Right lobe of liver (tissue), 6 donors: ENCODE results near the gene COMMD10. TPM values are rescaled to one million over a fixed set of nuclear protein-coding genes. Genes with fewer than 3 reads are reported as not detected.

Source experiments
- ATAC-seq, 4 donors: fragments of 200-7000 bp; cut with Tn5 transposase; one replicate each; pipeline ENCODE4 v1.9.1; 2020; ENCODE audit warnings: mild to moderate bottlenecking in 4 of 4, moderate library complexity in 4 of 4
- DNase-seq, 3 donors: peaks; one replicate each; pipeline ENCODE4 v3.0.0-alpha.2; 2020
- H3K27ac ChIP-seq, 3 donors: fragments of 200-600 bp; one replicate each; pipeline ENCODE4 v1.8.0; 2022
- H3K27me3 ChIP-seq, 2 donors: fragments of 200-600 bp; one replicate each; pipeline ENCODE4 v1.8.0; 2022
- H3K36me3 ChIP-seq, 4 donors: fragments of 200-600 bp; sonication (generic) in 1 of 4; one replicate each; pipeline versions ENCODE4 v1.5.1 to v1.8.0; 2017 to 2022; ENCODE audit warnings: control low read depth in 1 of 4
- H3K4me1 ChIP-seq, 4 donors: fragments of 200-600 bp; sonication (generic) in 1 of 4; one replicate each; pipeline versions ENCODE4 v1.5.1 to v1.8.0; 2017 to 2022; ENCODE audit warnings: control low read depth in 1 of 4
- H3K4me3 ChIP-seq, 3 donors: fragments of 200-600 bp; one replicate each; pipeline ENCODE4 v1.8.0; 2022
- H3K9me3 ChIP-seq, 4 donors: fragments of 200-600 bp; sonication (generic) in 1 of 4; one replicate each; pipeline versions ENCODE4 v1.5.1 to v1.8.0; 2017 to 2022; ENCODE audit warnings: control low read depth in 1 of 4
- POLR2A ChIP-seq: fragments of 450-650 bp; IDR thresholded peaks from one replicate; pipeline ENCODE4 v1.6.1; 2017; ENCODE audit warnings: antibody characterized with exemption, mild to moderate bottlenecking
- WGBS: methylation state at CpG from one replicate; pipeline ENCODE4 v1.1.6; 2018; ENCODE audit warnings: low coverage, low lambda C conversion rate; ENCODE audit not compliant: insufficient coverage; ENCODE audit errors: missing lambda C conversion rate; 5-methylcytosine and 5-hydroxymethylcytosine counted together
- intact Hi-C, 2 donors: fragments of 100-400 bp; cut with DNase I; formaldehyde crosslinking; loops; one replicate each; pipeline versions ENCODE4 v1.11.2 to v1.14.1; 2022
- total RNA-seq, 6 experiments: library from RNA; depleted of rRNA in 2 of 6; stranded (reverse); fragments of >200 nt in 2 of 6; fragmentation: NEBNext Ultra II Directional in 3 of 6; extraction: Animal tissue kit (Norgen Biotek cat#: 25700) in 3 of 6; gene quantifications; one replicate each; pipeline versions ENCODE4 v1.1.0 to v1.2.4, GENCODE V29; 2016 to 2023
- TF ChIP-seq, protein P1 (sequence below), 4 donors: fragments of 200-600 bp in 3 of 4; fragments of 450-650 bp in 1 of 4; IDR thresholded peaks; one replicate each; pipeline versions ENCODE4 v1.5.1 to v1.8.0; 2016 to 2022; ENCODE audit warnings: antibody characterized with exemption in 4 of 4, mild to moderate bottlenecking in 2 of 4
- donor health status: DM: no; HTN: yes; CAD: no.
- donor health status: DM: no; HTN: no; CAD: no.
- donor health status: DM: no; HTN: no; CAD: no.
- donor health status: DM: no; HTN: yes; CAD: no.
- donor health status: DM: no; HTN: yes; CAD: no.

COMMD10 gene
- total RNA-seq, 6 experiments from 2014 or later, result 11.1 to 16.2 (median 14.4) TPM

DNA sequence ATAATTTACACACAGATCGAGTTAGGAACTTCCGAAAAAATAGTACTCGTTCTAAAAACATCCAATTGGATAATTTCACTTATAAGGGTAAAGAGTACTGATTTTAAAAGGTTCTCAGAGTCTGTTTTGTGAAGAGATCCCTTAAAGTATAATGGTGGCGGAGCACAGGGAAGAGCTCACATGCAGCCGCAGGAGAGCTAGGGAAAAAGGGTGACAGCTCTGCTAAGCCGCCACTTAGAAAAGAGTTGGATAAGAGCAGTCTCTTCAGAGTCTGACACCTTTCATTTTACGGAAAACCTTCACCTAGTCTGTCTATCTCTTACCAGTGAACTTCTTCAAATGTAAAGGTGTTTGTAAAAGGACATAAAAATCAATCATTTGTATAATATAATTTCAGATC lies 149.9 kb downstream of the COMMD10 start:
- no peak for DNase-seq
- Histone ChIP-seq H3K9me3 (no peaks in the 10 kb centered on the region), H3K27me3 (no peaks in the 10 kb centered on the region), H3K4me1 (no peaks in the 10 kb centered on the region), H3K4me3 (no peak overlapping the region), H3K27ac (no peak overlapping the region), H3K36me3 (no peaks in the 10 kb centered on the region)
- no peak for ATAC-seq
- TF ChIP-seq POLR2A, result no peak
- TF ChIP-seq, protein P1, sequence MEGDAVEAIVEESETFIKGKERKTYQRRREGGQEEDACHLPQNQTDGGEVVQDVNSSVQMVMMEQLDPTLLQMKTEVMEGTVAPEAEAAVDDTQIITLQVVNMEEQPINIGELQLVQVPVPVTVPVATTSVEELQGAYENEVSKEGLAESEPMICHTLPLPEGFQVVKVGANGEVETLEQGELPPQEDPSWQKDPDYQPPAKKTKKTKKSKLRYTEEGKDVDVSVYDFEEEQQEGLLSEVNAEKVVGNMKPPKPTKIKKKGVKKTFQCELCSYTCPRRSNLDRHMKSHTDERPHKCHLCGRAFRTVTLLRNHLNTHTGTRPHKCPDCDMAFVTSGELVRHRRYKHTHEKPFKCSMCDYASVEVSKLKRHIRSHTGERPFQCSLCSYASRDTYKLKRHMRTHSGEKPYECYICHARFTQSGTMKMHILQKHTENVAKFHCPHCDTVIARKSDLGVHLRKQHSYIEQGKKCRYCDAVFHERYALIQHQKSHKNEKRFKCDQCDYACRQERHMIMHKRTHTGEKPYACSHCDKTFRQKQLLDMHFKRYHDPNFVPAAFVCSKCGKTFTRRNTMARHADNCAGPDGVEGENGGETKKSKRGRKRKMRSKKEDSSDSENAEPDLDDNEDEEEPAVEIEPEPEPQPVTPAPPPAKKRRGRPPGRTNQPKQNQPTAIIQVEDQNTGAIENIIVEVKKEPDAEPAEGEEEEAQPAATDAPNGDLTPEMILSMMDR (IDR thresholded peaks at IDR 0.05), result no peak
- 93% methylated on average over 7 of the region's 7 CpGs for WGBS
- intact Hi-C loops, result no loop called here

DNA sequence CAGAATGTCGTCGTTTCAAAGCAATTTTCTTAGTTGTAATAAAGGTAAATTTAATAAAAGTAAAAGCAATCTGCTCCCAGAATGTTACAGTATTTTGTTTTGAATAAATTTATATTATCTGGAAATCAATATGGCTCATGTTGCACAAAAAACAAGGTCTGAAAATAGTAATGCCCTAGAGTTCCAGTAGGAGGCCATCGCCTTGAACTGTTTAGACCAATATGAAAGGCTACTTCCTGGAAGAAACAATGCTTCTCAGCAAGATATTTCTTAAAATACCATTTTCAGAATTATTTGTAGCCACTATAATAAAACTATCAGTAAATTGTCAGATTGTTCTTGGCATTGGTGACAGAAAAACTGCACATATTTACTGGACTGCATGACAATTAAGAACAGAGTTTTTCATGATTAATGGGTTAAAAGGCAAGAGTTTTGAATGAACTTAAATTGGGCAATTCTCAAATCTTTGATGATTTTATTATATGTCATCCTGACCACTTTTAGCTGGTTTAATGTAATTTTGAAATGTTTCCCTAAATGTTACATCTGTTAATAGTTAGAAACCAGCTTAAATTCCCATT lies 153.2 kb downstream of the COMMD10 start:
- H3K36me3 ChIP-seq, result no peaks in the 10 kb centered on the region
- H3K4me1 ChIP-seq, result no peaks in the 10 kb centered on the region
- H3K27ac ChIP-seq, result no peak overlapping the region
- 94% methylated on average over 3 of the region's 3 CpGs for WGBS
- no peak overlapping the region for H3K4me3 ChIP-seq
- intact Hi-C loops, result no loop called here
- ATAC-seq, result no peak
- DNase-seq, result no peak
- no peak for TF ChIP-seq POLR2A
- TF ChIP-seq, protein P1 (IDR thresholded peaks at IDR 0.05), result peak in 2 of 4 donors; percentile 4 to 8
- H3K9me3 ChIP-seq, result no peaks in the 10 kb centered on the region
- H3K27me3 ChIP-seq, result no peaks in the 10 kb centered on the region

DNA sequence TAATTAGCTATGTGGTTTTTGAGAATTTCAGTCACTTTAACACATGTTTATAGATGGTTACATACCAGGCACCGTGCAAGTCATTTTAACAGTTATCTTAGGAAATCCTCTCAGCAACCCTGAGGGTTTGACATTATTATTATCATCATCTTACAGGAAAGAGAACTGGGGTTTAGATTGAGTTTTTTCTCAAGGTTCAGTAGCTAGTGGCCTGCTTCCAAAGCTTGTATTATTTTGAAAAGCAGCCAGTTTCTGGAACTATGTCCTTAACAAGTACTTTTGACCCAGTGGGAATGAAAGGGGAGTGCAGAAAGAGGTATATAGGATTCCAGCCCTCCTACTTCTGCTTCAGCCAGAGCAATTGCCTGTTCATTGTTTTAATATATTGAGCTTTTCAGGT lies 157.5 kb downstream of the COMMD10 start:
- 44% methylated on average over 1 of the region's 1 CpG for WGBS
- no peaks in the 10 kb centered on the region for H3K27me3 ChIP-seq
- no peaks in the 10 kb centered on the region for H3K36me3 ChIP-seq
- TF ChIP-seq, protein P1 (IDR thresholded peaks at IDR 0.05), result no peak
- TF ChIP-seq POLR2A, result no peak
- no peak for DNase-seq
- H3K4me3 ChIP-seq, result no peak overlapping the region
- no peaks in the 10 kb centered on the region for H3K4me1 ChIP-seq
- no peak overlapping the region for H3K27ac ChIP-seq
- ATAC-seq, result peak; percentile 59 to 76 (median 66)
- no peaks in the 10 kb centered on the region for H3K9me3 ChIP-seq
- intact Hi-C loops, result no loop called here

DNA sequence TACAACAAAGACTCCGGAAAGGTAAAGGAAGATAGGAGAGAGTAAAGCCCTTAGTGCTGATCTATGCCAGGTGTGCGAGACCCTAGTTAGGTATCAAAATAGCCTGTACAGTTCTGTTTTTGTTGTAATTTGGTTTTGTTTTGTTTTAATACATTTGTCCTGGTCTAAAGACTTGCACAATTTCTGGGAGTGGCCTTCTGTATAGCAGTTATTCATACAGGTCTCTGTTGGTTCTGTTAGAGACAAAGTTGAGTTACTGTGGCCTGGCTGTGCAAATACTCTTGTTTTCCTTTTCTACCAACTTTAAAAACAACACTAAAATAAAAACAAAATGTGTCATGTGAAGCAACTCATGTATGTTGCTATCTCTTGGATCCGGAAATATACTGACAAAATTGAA lies 163.6 kb downstream of the COMMD10 start:
- ATAC-seq (peak in 2 of 4 donors; percentile 33 to 48), DNase-seq (no peak)
- H3K27me3 ChIP-seq, result no peaks in the 10 kb centered on the region
- H3K27ac ChIP-seq, result no peak overlapping the region
- no peaks in the 10 kb centered on the region for H3K36me3 ChIP-seq
- intact Hi-C loops, result no loop called here
- 94% methylated on average over 3 of the region's 3 CpGs for WGBS
- TF ChIP-seq POLR2A, result no peak
- TF ChIP-seq, protein P1 (IDR thresholded peaks at IDR 0.05), result no peak
- H3K4me1 ChIP-seq, result no peaks in the 10 kb centered on the region
- no peak overlapping the region for H3K4me3 ChIP-seq
- H3K9me3 ChIP-seq, result no peaks in the 10 kb centered on the region

DNA sequence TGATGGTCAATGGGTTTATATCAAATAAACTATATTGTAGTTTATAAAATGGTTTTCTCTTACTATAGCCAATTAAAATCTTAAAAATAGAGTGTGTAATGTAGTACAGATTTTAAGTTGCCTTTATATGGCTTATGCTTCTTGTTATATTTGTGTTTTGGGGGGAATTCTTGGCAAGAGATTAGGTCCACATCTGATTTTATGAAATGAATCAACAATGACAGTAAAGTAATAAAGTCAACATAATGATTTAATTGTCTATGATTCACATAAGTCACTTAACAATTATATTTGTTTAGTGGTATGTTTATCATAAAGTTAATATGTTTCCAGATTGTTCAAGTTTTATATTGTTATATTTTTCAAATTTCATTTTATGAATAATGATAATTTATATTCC lies 164.8 kb downstream of the COMMD10 start:
- intact Hi-C loops, result no loop called here
- Histone ChIP-seq H3K36me3 (no peaks in the 10 kb centered on the region), H3K27me3 (no peaks in the 10 kb centered on the region), H3K4me1 (no peaks in the 10 kb centered on the region), H3K27ac (no peak overlapping the region), H3K4me3 (no peak overlapping the region), H3K9me3 (no peaks in the 10 kb centered on the region)
- no peak for DNase-seq
- TF ChIP-seq, protein P1 (IDR thresholded peaks at IDR 0.05), result no peak
- no peak for TF ChIP-seq POLR2A
- ATAC-seq, result no peak
